HPDE6-E6E7 (cell line): ENCODE data around the gene XPR1.
"Not testable (repeated sequence)": the region's sequence is repeated elsewhere in the genome, so short reads cannot be mapped to it uniquely, and the experiment has no call there.

Source experiments
- DNase-seq: peaks from one replicate; pipeline ENCODE4 v3.0.0; 2011; ENCODE audit warnings: missing footprints; ENCODE audit errors: extremely low spot score

XPR1 gene

GRCh38 chr1:180839547-180839946 lies 207.7 kb downstream of the XPR1 start:
- DNase-seq = no peak

GRCh38 chr1:180841415-180841814 lies 209.6 kb downstream of the XPR1 start:
- DNase-seq = no peak

- DNase-seq = no peak
Observed at GRCh38 chr1:180842052-180842451, 210.2 kb downstream of the XPR1 start.

GRCh38 chr1:180842491-180843275 lies 210.9 kb downstream of the XPR1 start:
- no peak for DNase-seq

- DNase-seq = no peak
Observed at GRCh38 chr1:180845352-180845751, 213.5 kb downstream of the XPR1 start.

GRCh38 chr1:180848191-180848590 lies 216.4 kb downstream of the XPR1 start:
- DNase-seq = no peak

- DNase-seq = no peak
Observed at GRCh38 chr1:180849031-180849775, 217.4 kb downstream of the XPR1 start.

GRCh38 chr1:180851995-180852887 lies 220.4 kb downstream of the XPR1 start:
- no peak for DNase-seq

- DNase-seq = no peak
Observed at GRCh38 chr1:180854001-180854400, 222.2 kb downstream of the XPR1 start.

GRCh38 chr1:180854456-180854855 lies 222.6 kb downstream of the XPR1 start:
- DNase-seq = no peak

GRCh38 chr1:180857947-180858725 lies 226.3 kb downstream of the XPR1 start:
- DNase-seq = not testable (repeated sequence)

GRCh38 chr1:180859306-180859705 lies 227.5 kb downstream of the XPR1 start:
- no peak for DNase-seq

GRCh38 chr1:180860535-180860934 lies 228.7 kb downstream of the XPR1 start:
- no peak for DNase-seq

GRCh38 chr1:180862305-180862704 lies 230.5 kb downstream of the XPR1 start:
- no peak for DNase-seq

GRCh38 chr1:180863158-180863775 lies 231.4 kb downstream of the XPR1 start:
- peak; percentile 8 for DNase-seq

GRCh38 chr1:180881806-180882509 lies 250.1 kb downstream of the XPR1 start:
- peak; percentile 33 for DNase-seq

- DNase-seq = no peak
Observed at GRCh38 chr1:180884588-180885300, 252.9 kb downstream of the XPR1 start.

GRCh38 chr1:180886338-180886737 lies 254.5 kb downstream of the XPR1 start:
- DNase-seq = no peak

GRCh38 chr1:180887841-180888240 lies 256.0 kb downstream of the XPR1 start:
- no peak for DNase-seq

GRCh38 chr1:180888870-180889269 lies 257.0 kb downstream of the XPR1 start:
- DNase-seq = no peak
